Measurements from ENCODE around the gene TUBB2B.

Gene TUBB2B

DNA sequence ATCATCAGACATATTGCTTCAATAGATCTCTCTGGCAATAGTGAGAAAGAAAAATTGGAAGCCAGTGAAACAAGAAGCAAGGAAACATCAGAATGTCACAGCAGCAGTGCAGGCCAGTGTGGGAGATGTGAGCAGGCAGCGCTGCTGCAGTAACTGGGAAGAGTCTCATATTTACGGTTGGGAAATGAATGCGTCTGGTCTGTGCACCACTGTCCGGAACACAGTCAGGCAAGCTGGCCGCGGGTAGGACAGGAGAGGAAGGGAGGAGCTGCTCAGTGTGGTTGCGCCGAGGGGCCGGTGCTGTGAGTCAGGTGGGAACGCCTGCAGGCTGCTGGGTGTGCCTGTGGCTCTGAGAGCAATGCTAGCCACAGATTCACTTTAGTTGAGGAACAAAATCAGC lies 24.9 kb upstream of the TUBB2B start:
- H4K91ac ChIP-seq (ENCODE audit: low read length) = peak overlapping the region; percentile 58
- no peak overlapping the region for H2AK5ac ChIP-seq (ENCODE audit: low read length, severe bottlenecking)
- 84% methylated on average over 10 of the region's 10 CpGs for WGBS
- peaks cover 16% of the 10 kb centered on the region for H3K4me1 ChIP-seq (ENCODE audit: control insufficient read depth, insufficient read depth, low read depth, low read length)
- no peak overlapping the region for H3K14ac ChIP-seq (ENCODE audit: low read length in 2 of 2)
- H2AFZ ChIP-seq (ENCODE audit: low read depth, low read length) = no peak overlapping the region
- no peaks in the 10 kb centered on the region for H3K36me3 ChIP-seq (ENCODE audit: control insufficient read depth in 1 of 2, insufficient read depth in 2 of 2, low read depth in 1 of 2, low read length in 2 of 2)
- no peak overlapping the region for H2BK5ac ChIP-seq (ENCODE audit: low read depth, low read length, poor library complexity, severe bottlenecking)
- H2BK12ac ChIP-seq (ENCODE audit: low read length in 2 of 2) = no peak overlapping the region
- H3K4me3 ChIP-seq (ENCODE audit: insufficient read depth in 1 of 2, low read depth in 1 of 2, low read length in 2 of 2) = no peak overlapping the region
- H2BK15ac ChIP-seq (ENCODE audit: low read depth, poor library complexity, severe bottlenecking) = no peak overlapping the region
- no peak overlapping the region for H2BK120ac ChIP-seq (ENCODE audit: low read depth, low read length)
- H4K8ac ChIP-seq (ENCODE audit: low read length) = peak overlapping the region; percentile 67
- H3K23ac ChIP-seq (ENCODE audit: low read length in 2 of 2) = no peak overlapping the region
- no peak overlapping the region for H3K18ac ChIP-seq (ENCODE audit: low read depth in 1 of 2, low read length in 2 of 2)
- no peak overlapping the region for H3K9ac ChIP-seq (ENCODE audit: low read length)
- H3K4me2 ChIP-seq (ENCODE audit: low read length, poor library complexity, severe bottlenecking) = no peak overlapping the region
- H3K27ac ChIP-seq (ENCODE audit: low read length, poor library complexity, severe bottlenecking) = no peak overlapping the region
- H3K9me3 ChIP-seq (ENCODE audit: control insufficient read depth, low read length) = no peaks in the 10 kb centered on the region
- H3K79me1 ChIP-seq (replicated peaks; ENCODE audit: low read length, poor library complexity, severe bottlenecking) = no peaks in the 10 kb centered on the region
- no peak for DNase-seq
- peaks cover 7 to 37% of the 10 kb centered on the region in 2 experiments for H3K27me3 ChIP-seq (ENCODE audit: control insufficient read depth in 1 of 2, insufficient read depth in 1 of 2, low read length in 2 of 2)
- peak overlapping the region in 1 of 2 experiments; percentile 42 for H3K4ac ChIP-seq (ENCODE audit: low read depth in 1 of 2, low read length in 2 of 2)

- peaks cover 6 to 31% of the 10 kb centered on the region in 2 experiments for H3K27me3 ChIP-seq (ENCODE audit: control insufficient read depth in 1 of 2, insufficient read depth in 1 of 2, low read length in 2 of 2)
- H2BK5ac ChIP-seq (ENCODE audit: low read depth, low read length, poor library complexity, severe bottlenecking) = no peak overlapping the region
- H3K36me3 ChIP-seq (ENCODE audit: control insufficient read depth in 1 of 2, insufficient read depth in 2 of 2, low read depth in 1 of 2, low read length in 2 of 2) = no peaks in the 10 kb centered on the region
- H2AK5ac ChIP-seq (ENCODE audit: low read length, severe bottlenecking) = no peak overlapping the region
- no peak overlapping the region for H3K4me2 ChIP-seq (ENCODE audit: low read length, poor library complexity, severe bottlenecking)
- no peak overlapping the region for H3K14ac ChIP-seq (ENCODE audit: low read length in 2 of 2)
- no peak overlapping the region for H3K23ac ChIP-seq (ENCODE audit: low read length in 2 of 2)
- H4K91ac ChIP-seq (ENCODE audit: low read length) = no peak overlapping the region
- DNase-seq = peak; percentile 81
- H3K4me3 ChIP-seq (ENCODE audit: insufficient read depth in 1 of 2, low read depth in 1 of 2, low read length in 2 of 2) = no peak overlapping the region
- no peaks in the 10 kb centered on the region for H3K9me3 ChIP-seq (ENCODE audit: control insufficient read depth, low read length)
- H2BK120ac ChIP-seq (ENCODE audit: low read depth, low read length) = no peak overlapping the region
- H2AFZ ChIP-seq (ENCODE audit: low read depth, low read length) = peak overlapping the region; percentile 33
- peak overlapping the region in 1 of 2 experiments; percentile 42 for H3K18ac ChIP-seq (ENCODE audit: low read depth in 1 of 2, low read length in 2 of 2)
- peaks cover 21% of the 10 kb centered on the region for H3K4me1 ChIP-seq (ENCODE audit: control insufficient read depth, insufficient read depth, low read depth, low read length)
- H2BK15ac ChIP-seq (ENCODE audit: low read depth, poor library complexity, severe bottlenecking) = no peak overlapping the region
- no peaks in the 10 kb centered on the region for H3K79me1 ChIP-seq (replicated peaks; ENCODE audit: low read length, poor library complexity, severe bottlenecking)
- peak overlapping the region in 1 of 2 experiments; percentile 42 for H3K4ac ChIP-seq (ENCODE audit: low read depth in 1 of 2, low read length in 2 of 2)
- H3K27ac ChIP-seq (ENCODE audit: low read length, poor library complexity, severe bottlenecking) = no peak overlapping the region
- H4K8ac ChIP-seq (ENCODE audit: low read length) = peak overlapping the region; percentile 76
- WGBS = 43% methylated on average over 14 of the region's 20 CpGs
- peak overlapping the region in 1 of 2 experiments; percentile 34 for H2BK12ac ChIP-seq (ENCODE audit: low read length in 2 of 2)
- H3K9ac ChIP-seq (ENCODE audit: low read length) = no peak overlapping the region
These were observed 24.2 kb upstream of the TUBB2B start for GRCh38 chr6:3251462-3252314.

- no peak overlapping the region for H3K9ac ChIP-seq (ENCODE audit: low read length)
- no peak overlapping the region for H3K4me3 ChIP-seq (ENCODE audit: insufficient read depth in 1 of 2, low read depth in 1 of 2, low read length in 2 of 2)
- H2BK15ac ChIP-seq (ENCODE audit: low read depth, poor library complexity, severe bottlenecking) = no peak overlapping the region
- whole genome bisulfite sequencing = 93% methylated on average over 9 of the region's 9 CpGs
- H3K27me3 ChIP-seq (ENCODE audit: control insufficient read depth in 1 of 2, insufficient read depth in 1 of 2, low read length in 2 of 2) = peaks cover 0 to 21% of the 10 kb centered on the region in 2 experiments
- no peaks in the 10 kb centered on the region for H3K79me1 ChIP-seq (replicated peaks; ENCODE audit: low read length, poor library complexity, severe bottlenecking)
- H3K18ac ChIP-seq (ENCODE audit: low read depth in 1 of 2, low read length in 2 of 2) = no peak overlapping the region
- no peaks in the 10 kb centered on the region for H3K9me3 ChIP-seq (ENCODE audit: control insufficient read depth, low read length)
- H3K14ac ChIP-seq (ENCODE audit: low read length in 2 of 2) = no peak overlapping the region
- no peak overlapping the region for H2BK5ac ChIP-seq (ENCODE audit: low read depth, low read length, poor library complexity, severe bottlenecking)
- H3K4ac ChIP-seq (ENCODE audit: low read depth in 1 of 2, low read length in 2 of 2) = no peak overlapping the region
- H2BK12ac ChIP-seq (ENCODE audit: low read length in 2 of 2) = no peak overlapping the region
- H3K4me1 ChIP-seq (ENCODE audit: control insufficient read depth, insufficient read depth, low read depth, low read length) = peaks cover 24% of the 10 kb centered on the region
- no peak overlapping the region for H4K8ac ChIP-seq (ENCODE audit: low read length)
- no peak overlapping the region for H2AK5ac ChIP-seq (ENCODE audit: low read length, severe bottlenecking)
- no peaks in the 10 kb centered on the region for H3K36me3 ChIP-seq (ENCODE audit: control insufficient read depth in 1 of 2, insufficient read depth in 2 of 2, low read depth in 1 of 2, low read length in 2 of 2)
- no peak overlapping the region for H2AFZ ChIP-seq (ENCODE audit: low read depth, low read length)
- H3K23ac ChIP-seq (ENCODE audit: low read length in 2 of 2) = no peak overlapping the region
- H3K4me2 ChIP-seq (ENCODE audit: low read length, poor library complexity, severe bottlenecking) = no peak overlapping the region
- H3K27ac ChIP-seq (ENCODE audit: low read length, poor library complexity, severe bottlenecking) = no peak overlapping the region
- no peak overlapping the region for H2BK120ac ChIP-seq (ENCODE audit: low read depth, low read length)
- H4K91ac ChIP-seq (ENCODE audit: low read length) = no peak overlapping the region
- no peak for DNase-seq
These were observed 22.8 kb upstream of the TUBB2B start for GRCh38 chr6:3250231-3250675.

DNA sequence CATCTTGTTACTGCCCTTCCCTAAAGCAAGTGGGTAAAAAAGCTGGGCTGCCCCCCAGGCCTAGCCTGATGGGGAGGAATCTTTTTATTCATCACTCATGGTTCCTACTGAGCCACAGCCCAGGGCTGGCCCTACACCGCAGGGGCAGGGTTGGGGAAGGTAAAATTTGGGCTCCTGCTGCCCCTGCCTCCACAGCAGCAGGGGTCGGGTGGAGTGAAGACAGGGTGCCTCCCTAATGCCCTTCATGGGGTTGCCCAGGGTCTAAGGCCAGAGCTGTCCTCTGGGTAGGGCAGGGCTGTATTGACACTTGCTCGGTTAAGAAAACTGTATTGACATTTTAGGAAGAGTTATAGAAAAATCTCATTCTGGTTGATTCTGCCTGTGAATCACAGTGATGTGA lies 22.4 kb upstream of the TUBB2B start:
- Histone ChIP-seq H3K79me1 (replicated peaks; ENCODE audit: low read length, poor library complexity, severe bottlenecking) (no peaks in the 10 kb centered on the region), H2BK12ac (ENCODE audit: low read length in 2 of 2) (no peak overlapping the region), H3K9me3 (ENCODE audit: control insufficient read depth, low read length) (no peaks in the 10 kb centered on the region), H3K36me3 (ENCODE audit: control insufficient read depth in 1 of 2, insufficient read depth in 2 of 2, low read depth in 1 of 2, low read length in 2 of 2) (no peaks in the 10 kb centered on the region), H3K4me3 (ENCODE audit: insufficient read depth in 1 of 2, low read depth in 1 of 2, low read length in 2 of 2) (no peak overlapping the region), H4K91ac (ENCODE audit: low read length) (no peak overlapping the region), H4K8ac (ENCODE audit: low read length) (no peak overlapping the region), H3K23ac (ENCODE audit: low read length in 2 of 2) (no peak overlapping the region), H2BK5ac (ENCODE audit: low read depth, low read length, poor library complexity, severe bottlenecking) (no peak overlapping the region), H2BK15ac (ENCODE audit: low read depth, poor library complexity, severe bottlenecking) (no peak overlapping the region), H3K27me3 (ENCODE audit: control insufficient read depth in 1 of 2, insufficient read depth in 1 of 2, low read length in 2 of 2) (peaks cover 0 to 21% of the 10 kb centered on the region in 2 experiments), H3K4ac (ENCODE audit: low read depth in 1 of 2, low read length in 2 of 2) (no peak overlapping the region), H3K9ac (ENCODE audit: low read length) (no peak overlapping the region), H2AFZ (ENCODE audit: low read depth, low read length) (no peak overlapping the region), H3K18ac (ENCODE audit: low read depth in 1 of 2, low read length in 2 of 2) (no peak overlapping the region), H3K27ac (ENCODE audit: low read length, poor library complexity, severe bottlenecking) (no peak overlapping the region), H3K4me1 (ENCODE audit: control insufficient read depth, insufficient read depth, low read depth, low read length) (peaks cover 24% of the 10 kb centered on the region), H2AK5ac (ENCODE audit: low read length, severe bottlenecking) (peak overlapping the region; percentile 53), H3K14ac (ENCODE audit: low read length in 2 of 2) (no peak overlapping the region), H3K4me2 (ENCODE audit: low read length, poor library complexity, severe bottlenecking) (no peak overlapping the region), H2BK120ac (ENCODE audit: low read depth, low read length) (no peak overlapping the region)
- DNase-seq = no peak
- 92% methylated on average over 3 of the region's 3 CpGs for WGBS

Data from mesenchymal stem cell (in vitro differentiated cells and primary cell).